ENCODE results near the gene RAB3IL1. TPM values are rescaled to one million over a fixed set of nuclear protein-coding genes. Genes with fewer than 3 reads are reported as not detected.
A peak's percentile ranks its signal among the peaks of the same experiment; 100 is the strongest.

RAB3IL1 gene
- total and polyA plus RNA-seq, 9 of the 15 experiments (the other 6 are each of a cell fraction or from before 2014, with no cell fraction given) = 0.15 to 42.6 (median 15.5) TPM

- no peak for TF ChIP-seq NR0B1 (IDR thresholded peaks at IDR 0.05; ENCODE audit: partially characterized antibody)
- TF ChIP-seq SMARCA4 (IDR thresholded peaks at IDR 0.05) = peak; percentile 15; the same call in 1 of the 2 replicates
- TF ChIP-seq ZSCAN29 (IDR thresholded peaks at IDR 0.05) = no peak
- TF ChIP-seq ZEB2 (IDR thresholded peaks at IDR 0.05) = no peak
- TF ChIP-seq BCOR (IDR thresholded peaks at IDR 0.05) = peak; percentile 72; the same call in 1 of the 2 replicates
- TF ChIP-seq EP300 (IDR thresholded peaks at IDR 0.05; ENCODE audit: low read length) = peak; percentile 46; the same call in 1 of the 2 replicates
- no peak for TF ChIP-seq ZFP91 (CRISPR knock-in tag; IDR thresholded peaks at IDR 0.05)
- TF ChIP-seq GTF2B (IDR thresholded peaks at IDR 0.05; ENCODE audit: extremely low read depth, insufficient read length) = no peak
- TF ChIP-seq CTCF (IDR thresholded peaks at IDR 0.05 in 2 of 3, conservative IDR thresholded peaks at IDR 0.05 in 1 of 3; ENCODE audit: insufficient read depth in 2 of 3, low read depth in 1 of 3, low read length in 3 of 3) = peak; percentile 13 to 60 (median 37); a peak in 3 of 6 replicates
- no peak for TF ChIP-seq NCOA6 (IDR thresholded peaks at IDR 0.05)
- no peak for TF ChIP-seq RFX7 (CRISPR knock-in tag; IDR thresholded peaks at IDR 0.05)
- no peak for TF ChIP-seq RBM25 (IDR thresholded peaks at IDR 0.05; ENCODE audit: low read depth, low read length, severe bottlenecking)
- no peak for TF ChIP-seq HNRNPUL1 (IDR thresholded peaks at IDR 0.05; ENCODE audit: low read length)
- no peak for TF ChIP-seq ELF1 (tag; IDR thresholded peaks at IDR 0.05)
- no peak for TF ChIP-seq ARID4B (CRISPR knock-in tag; IDR thresholded peaks at IDR 0.05)
These were observed 36.9 kb upstream of the RAB3IL1 start (continued) for GRCh38 chr11:61954106-61954850.

Measured in K562 (cell line).